HG02840 (cell line): ENCODE measurements around the gene FAM120B.
"Not testable (repeated sequence)": the region's sequence is repeated elsewhere in the genome, so short reads cannot be mapped to it uniquely, and the experiment has no call there.

Source experiments
- ATAC-seq: cut with Tn5 transposase; IDR thresholded peaks from one replicate; pipeline ENCODE4 v1.9.1; 2021; ENCODE audit warnings: mild to moderate bottlenecking, moderate library complexity, moderate number of reproducible peaks; ENCODE audit not compliant: unreplicated experiment, low FRiP score

Gene FAM120B

DNA sequence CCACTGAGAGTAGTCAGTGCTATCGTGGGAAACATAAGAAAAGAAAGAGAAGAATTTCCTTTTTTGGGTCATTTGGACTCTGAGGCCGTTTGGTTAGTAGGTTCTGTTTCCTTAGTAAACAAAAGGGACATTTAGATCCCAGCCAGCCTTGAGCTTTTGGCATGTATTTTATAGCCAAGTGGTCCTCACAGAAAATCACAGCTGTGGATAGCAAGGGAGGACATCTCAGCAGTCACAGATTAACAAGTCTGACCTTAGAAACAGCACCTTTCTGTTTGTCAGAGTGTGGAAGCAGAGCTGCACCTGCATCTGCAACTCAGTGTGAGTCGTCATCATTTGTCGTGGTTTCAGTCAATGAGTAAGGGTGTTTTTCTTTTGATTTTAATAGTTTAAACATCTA lies 40.5 kb downstream of the FAM120B start:
- no peak for ATAC-seq

DNA sequence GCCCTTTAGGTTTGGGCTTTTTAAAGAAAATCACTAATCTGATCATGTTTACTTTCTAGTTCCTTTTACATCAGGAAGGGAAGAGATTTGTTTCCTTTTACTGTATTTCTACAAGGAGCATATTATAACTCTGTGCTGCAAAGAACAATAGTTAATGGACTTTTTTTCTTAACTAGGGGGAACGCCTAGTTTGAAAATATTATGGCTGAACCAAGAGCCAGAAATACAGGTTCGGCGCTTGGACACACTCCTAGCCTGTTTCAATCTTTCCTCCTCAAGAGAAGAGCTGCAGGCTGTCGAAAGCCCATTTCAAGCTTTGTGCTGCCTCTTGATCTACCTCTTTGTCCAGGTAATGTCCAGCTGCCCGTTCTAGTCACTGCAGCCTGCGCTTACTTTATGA lies 41.4 kb downstream of the FAM120B start:
- no peak for ATAC-seq

DNA sequence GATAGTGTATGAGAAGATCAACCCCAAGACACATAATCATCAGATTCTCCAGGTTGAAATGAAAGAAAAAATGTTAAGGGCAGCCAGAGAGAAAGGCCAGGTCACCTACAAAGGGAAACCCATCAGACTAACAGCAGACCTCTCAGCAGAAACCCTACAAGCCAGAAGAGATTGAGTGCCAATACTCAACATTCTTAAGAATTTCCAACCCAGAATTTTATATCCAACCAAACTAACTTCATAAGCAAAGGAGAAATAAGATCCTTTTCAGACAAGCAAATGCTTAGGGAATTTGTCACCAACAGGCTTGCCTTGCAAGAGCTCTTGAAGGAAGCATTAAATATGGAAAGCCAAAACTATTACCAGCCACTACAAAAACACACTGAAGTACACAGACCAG lies 44.9 kb downstream of the FAM120B start:
- not testable (repeated sequence) for ATAC-seq

DNA sequence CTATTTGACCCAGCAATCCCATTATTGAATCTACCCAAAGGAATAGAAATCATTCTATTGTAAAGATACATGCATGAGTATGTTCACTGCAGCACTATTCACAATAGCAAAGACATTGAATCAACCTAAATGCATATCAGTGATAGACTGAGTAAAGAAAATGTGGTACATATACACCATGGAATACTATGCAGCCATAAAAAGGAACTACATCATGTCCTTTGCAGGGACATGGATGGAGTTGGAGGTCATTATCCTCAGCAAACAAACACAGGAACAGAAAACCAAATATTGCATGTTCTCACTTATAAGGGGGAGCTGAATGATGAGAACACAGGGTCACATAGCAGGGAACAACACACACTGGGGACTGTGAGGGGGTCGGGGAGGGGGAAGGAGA lies 48.6 kb downstream of the FAM120B start:
- ATAC-seq: not testable (repeated sequence)

DNA sequence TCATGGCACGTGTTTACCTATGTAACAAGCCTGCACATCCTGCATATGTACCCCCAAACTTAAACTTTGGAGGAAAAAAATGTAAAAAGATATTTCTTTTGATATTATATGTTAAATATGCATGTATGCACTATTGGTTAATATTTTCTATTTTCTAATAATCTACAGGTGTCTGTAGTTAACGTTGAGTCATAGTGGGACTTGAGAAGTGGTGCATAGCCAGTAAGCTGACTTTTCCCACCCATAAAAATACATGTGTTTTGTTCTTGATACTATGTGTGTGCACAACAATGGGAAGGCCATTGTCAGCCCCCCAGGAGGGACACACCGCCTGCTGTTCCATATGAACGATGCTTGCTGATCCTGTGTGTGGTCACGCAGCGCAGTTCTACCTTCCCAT lies 49.1 kb downstream of the FAM120B start:
- ATAC-seq: no peak

DNA sequence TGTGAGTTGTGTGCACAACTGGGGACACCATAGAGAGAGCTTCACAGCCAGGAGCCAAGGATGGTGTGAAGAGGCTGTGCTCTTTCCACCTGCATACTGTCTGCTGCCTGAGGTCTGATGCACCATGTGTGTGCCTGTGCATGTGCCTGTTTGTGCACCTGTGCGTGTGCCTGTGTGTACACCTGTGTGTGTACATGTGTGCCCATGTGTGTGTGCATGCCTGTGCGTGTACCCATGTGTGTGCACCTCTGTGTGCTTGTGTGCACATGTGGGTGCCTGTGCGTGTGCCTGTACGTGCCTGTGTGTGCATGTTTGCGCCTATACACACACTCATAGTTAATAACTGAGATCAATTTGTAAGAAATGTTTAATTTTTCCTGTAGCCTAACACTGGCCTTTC lies 51.3 kb downstream of the FAM120B start:
- no peak for ATAC-seq

DNA sequence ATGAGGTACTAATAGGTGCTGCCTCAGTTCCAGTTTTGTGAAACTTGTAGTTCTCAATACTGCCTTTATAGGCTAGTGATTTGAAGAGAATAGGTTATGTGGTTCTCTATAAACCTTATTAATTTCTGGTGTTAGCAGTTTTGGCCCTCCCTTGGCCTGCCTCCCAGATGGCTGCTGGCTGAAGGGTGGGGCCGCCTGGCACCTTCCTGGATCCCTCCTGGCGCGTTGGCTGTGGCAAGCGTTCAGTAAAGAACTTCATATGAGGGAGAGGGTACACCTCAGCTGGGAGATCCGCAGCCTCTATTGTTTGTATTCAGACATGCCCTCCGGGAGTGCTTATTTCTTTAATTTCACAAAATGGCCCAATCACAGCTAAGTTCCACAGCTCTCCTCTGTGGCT lies 51.9 kb downstream of the FAM120B start:
- no peak for ATAC-seq

DNA sequence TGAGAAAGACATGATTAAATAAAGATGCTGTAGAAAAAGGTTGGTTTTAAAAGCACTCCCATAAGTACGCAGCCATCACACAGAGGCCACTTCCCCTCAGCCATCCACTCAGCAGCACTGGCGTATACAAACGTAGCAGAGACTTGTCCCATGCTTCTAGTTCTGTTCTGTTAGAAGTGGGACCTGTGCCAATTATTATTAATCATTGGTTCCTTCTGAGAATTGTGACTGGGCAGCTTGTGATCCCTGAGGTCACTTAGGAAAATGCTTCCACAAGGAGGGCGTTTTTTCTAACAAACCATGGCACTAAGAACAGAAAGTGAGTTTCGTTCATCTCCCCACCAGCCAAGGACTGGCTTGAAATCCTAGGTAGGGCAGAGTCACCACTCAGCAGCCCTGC lies 53.9 kb downstream of the FAM120B start:
- no peak for ATAC-seq

DNA sequence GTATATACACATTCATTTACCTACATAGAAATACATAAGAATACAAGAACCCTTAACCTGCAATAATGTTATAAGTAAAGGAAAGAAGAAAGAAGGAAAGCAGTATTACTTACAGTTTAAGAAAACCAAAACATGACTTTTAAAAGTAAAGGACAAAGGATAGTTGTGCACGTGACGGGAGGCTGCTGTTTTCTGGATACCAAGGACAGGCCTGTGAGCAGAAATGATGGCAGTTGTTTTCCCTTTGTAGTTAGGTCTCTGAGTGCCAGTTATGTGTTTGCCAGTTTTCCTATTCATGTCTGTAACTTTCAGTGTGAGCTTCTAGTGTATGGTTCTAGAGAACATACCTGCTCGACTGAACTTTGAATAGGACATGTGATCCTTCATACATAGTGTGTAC lies 54.8 kb downstream of the FAM120B start:
- ATAC-seq: no peak

DNA sequence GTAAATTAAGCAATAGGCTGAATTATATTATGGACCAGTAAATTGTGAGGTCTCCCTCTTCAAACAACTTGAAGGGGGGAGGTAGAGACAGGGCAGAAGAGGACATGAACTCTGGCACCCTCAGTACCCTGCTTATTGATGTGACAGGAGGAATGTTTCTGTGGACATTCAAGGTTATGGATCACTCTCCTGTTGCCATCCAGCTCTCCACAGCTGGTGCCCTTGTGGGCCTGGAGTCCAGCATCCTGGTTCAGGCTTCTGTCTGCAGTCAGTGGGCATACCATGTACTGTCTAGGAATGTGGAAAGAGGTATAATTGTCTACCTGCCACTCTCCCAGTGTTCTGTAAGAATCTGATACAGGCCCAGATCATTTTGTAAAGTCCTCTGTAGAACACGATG lies 55.6 kb downstream of the FAM120B start:
- ATAC-seq: no peak

DNA sequence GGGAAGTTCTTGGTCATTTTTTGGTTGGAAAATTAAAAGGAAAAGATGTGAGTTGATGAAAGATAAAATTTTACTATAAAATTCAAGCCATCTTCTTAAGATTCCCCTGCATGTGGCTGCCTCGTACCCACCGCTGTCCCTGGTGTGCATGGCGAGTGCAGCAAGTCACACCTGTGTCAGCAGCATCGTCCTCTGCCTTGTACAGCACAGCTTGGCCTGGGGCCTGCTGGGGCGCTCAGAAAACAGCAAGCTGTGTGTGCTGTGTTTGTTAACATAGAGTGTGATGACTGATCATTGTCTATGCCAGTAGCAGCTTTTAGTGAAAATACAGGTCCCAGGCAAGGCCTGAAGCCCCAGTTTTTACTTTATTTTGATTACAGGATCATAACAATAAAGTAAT lies 56.7 kb downstream of the FAM120B start:
- no peak for ATAC-seq

DNA sequence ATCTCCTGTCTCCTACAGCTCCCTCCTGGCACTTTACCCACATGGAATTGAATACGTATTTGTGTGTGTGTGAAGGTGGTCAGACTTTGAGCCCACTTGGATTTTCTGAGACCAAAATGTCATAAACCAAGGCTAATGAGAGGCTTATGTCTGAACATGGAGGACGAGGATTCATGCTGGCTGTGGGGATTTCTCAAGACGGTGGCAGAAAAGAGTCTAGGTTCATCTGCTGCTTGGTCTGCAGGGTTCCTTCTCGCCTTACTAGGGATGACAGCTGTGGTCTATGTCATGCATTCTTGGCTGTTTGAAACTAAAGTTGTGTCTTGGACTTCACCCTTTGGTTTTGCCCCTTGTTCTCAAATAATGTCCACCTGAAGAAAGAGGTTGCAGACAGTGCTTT lies 58.6 kb downstream of the FAM120B start:
- no peak for ATAC-seq

DNA sequence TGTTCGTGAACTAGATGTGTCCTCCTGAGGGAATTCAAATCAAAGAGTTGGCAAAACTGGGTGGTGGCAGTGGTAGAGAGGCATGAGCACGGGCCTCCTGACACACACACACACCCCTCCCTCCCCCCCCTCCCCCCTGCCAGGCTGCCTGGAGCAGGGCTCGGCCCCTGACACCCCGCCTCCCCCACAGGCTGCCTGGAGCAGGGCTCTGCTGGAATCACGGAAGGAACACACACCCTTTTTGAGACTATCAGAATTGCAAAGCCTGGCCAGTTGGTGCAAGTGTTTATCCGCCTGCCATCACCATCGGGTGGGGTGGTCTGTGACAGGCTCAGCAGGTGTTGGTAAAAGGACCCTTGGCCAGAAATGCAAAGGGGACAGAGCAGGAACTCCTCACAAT lies 59.0 kb downstream of the FAM120B start:
- ATAC-seq: no peak

DNA sequence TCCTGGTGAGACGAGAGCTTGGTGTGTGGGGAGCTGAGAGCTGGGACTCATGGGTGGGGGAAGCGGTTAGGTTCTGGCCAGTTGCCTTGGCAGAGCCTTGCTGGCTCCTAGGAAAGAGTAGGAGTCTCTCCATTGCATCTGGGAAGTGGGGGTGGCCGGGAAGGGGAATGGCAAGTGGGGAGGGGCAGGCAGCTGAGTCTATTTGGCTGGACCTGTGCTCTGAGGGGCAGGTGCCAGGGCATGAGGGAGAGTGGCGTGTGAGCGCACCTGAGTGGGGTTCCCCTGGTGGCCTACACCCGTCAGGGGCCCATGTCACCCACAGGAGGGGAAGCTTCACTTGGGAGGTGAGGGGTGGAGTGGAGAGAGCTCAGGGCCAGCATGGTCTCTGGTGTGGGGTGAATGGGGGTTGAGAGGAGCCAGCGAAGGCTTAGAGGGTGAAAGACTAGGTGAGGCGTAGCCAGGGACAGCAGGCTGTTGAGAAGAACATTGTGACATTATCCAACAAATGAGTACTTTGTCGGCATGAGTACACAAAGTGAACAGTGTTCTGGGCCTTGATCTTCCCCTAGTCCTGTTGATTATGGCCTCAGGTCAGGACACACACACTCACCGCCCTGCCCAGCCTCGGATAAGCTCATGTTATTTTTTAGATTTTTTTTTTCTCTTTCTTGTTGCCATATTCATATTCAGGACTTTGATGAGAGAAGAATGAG lies 59.8 kb downstream of the FAM120B start:
- no peak for ATAC-seq

DNA sequence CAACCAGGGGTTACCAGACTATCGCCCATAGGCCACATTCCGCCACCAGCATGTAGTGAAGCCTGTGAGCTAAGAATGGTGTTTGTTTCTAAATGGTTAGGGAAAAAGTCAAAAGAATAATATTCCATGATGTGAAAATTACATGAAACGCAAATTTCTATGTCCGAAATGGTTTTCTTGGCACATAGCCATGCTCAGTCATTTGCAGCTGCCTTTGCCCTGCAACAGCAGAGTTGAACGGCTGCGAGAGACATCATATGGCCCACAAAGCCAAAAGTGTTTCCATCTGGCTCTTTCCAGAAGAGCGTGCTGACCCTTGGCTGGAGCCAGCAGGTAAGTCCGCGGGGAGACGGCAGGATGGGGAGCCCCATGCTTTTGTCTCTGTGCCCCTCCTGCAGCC lies 60.7 kb downstream of the FAM120B start:
- no peak for ATAC-seq

DNA sequence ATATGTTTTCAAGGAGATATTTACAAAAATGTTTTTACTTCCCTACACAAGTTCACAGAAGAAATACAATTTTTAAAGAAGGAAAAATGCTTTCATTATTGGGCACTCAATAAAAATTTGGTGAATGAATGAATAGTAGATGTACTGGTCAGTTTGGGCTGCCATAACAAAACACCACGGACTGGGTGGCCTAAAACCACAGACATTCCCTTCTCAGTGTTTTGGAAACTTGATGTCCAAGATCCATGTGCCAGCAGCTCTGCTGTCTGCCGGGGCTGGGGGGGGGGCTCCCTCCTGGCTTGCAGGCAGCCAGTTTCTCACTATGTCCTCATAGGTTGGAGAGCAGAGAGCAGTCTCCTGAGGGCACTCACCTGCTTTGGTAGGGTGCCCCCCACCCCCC lies 62.0 kb downstream of the FAM120B start:
- no peak for ATAC-seq

DNA sequence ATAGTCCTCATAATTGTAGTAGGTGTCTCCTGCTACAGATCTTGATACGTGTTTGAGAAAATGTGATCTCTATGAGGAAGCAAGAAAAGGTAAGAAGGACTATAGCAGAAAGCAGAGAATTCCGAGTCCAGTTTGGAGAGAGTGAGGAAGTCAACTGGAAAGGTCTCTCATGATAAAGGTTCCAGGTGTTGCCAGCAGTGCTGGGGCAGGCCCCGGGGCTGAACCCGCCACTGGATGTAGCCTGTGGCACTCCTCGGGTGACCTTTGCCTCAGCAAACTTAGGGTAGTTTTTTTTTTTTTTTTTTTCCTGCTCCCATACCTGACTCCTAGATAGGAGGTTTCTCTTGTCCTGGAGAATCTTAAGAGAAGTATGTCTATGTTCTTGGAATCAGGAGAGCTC lies 62.8 kb downstream of the FAM120B start:
- ATAC-seq: no peak

DNA sequence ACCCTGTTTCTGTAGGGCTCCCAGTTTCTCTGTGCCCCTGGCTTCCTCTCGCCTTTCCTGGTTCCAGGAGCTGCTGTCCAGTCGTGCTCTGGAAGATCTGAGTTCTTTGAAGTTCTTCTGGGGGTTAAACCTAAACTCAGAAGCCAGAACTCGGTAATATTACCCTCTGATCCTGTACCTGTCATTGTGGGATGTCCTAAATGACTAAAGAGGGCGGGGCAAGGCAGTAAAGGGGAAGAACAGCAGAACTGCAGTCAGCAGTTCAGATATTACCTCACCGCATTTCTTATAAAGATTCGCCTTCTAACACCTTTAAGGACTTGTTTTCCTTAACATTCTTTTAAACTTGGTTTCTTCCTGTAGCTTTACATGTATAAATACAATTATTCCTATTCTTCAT lies 63.9 kb downstream of the FAM120B start:
- no peak for ATAC-seq

DNA sequence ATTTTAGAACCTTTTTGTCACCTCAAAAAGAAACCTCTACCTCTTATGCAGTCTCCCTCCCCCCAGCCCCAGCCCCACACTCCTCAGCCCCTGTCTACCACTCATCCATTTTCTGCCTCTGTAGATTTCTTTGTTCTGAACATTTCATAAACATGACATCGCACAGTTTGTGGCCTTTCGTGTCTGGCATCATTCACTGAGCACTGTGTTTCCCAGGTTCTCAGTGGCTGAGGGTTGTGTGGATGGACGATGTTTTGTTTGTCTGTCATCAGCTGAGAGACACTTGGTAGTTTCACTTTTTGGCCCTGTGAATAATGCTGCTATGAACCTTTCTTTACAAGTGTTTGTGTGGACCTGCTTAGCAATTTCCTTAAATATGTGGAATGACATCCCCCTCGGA lies 64.5 kb downstream of the FAM120B start:
- ATAC-seq: no peak

DNA sequence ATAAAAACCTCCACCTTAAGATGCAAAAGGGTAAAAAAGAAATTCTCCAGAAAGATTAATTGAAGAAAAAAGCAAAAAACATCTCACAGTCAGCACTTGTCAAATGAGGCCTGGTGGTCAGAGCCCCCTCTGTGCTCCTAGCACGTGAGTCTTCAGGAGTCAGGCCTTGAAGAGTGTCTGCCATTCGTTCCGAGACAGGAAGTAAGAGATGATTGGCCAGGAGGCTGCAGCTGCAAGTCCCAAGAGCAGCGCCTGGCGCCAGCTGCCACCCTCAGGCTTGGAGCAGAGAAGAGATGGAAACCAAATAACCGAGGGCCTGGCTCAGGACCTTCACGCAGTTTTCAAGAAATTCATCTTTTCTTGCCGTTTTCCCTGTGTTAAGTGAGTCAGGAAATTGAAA lies 65.0 kb downstream of the FAM120B start:
- ATAC-seq: no peak

DNA sequence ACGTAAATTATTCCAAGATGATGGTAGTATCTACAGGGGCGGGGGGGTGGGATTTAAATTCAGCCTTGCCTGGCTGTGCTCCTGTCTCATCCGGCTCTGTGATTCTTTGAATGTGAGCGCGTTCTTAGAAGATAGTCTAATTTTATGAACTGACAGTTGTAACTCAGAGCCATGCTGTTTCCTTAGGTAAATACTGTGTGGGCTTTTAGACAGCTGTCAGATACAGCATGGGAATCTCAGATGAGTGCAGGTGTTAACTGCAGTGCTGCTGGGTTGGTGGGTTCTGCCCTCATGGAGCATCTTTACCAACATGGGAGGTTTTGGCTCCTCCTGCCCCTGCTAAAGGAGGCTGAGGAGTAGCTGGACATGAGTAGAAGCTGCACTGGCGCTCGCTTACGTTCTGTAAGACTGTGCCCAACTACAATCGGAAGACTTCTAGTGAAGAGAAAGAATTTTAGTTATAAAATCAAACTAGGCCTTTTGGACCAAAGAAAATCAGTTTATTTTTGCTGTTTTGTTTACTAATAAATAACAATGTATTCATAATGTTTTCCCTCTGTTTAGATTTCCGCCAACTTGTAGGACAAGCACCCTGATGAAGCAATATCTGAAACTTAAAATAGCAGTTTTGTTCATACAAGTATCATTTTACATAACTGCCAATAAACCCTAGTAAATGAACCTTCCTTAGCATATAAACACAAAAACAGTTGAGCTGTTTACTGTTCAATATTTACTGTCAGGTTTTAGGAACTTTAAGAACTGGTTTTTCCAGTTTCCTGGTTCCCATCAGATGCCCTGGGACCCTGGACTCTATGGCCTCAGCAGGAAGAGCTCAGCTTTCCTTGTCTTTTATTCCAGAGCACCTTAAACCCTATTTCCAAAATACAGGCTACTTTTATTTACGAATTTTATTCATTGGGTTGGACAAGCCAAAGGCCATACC lies 66.1 kb downstream of the FAM120B start:
- no peak for ATAC-seq
